Measurements from ENCODE around the gene TNFAIP1.
A peak's percentile ranks its signal among the peaks of the same experiment; 100 is the strongest.

The TNFAIP1 gene

DNA sequence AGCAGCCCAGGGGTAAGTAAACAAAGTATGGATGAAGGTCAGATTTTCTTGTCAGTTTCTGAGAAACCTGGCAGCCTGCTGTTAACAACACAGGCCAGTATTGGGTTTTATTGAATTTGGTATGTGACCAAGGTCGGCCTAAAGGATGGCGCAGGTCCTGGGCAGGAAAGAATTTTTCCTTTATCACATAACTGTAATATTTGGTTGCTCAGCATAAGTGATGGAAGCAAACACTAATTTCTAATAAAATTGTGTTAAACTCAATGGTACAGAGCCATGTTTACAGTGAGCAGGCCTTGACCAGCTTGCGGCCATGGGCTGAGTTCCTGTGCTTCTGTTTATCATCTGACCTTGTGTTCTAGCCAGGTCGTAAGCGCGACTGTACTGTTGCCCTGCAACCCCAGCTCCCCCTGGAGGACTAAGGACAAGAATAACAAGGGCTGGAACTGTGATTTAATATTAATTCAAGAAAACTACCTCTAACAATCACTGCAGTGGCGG is 11.2 kb downstream of the TNFAIP1 start:
- peak; percentile 41 for DNase-seq

DNA sequence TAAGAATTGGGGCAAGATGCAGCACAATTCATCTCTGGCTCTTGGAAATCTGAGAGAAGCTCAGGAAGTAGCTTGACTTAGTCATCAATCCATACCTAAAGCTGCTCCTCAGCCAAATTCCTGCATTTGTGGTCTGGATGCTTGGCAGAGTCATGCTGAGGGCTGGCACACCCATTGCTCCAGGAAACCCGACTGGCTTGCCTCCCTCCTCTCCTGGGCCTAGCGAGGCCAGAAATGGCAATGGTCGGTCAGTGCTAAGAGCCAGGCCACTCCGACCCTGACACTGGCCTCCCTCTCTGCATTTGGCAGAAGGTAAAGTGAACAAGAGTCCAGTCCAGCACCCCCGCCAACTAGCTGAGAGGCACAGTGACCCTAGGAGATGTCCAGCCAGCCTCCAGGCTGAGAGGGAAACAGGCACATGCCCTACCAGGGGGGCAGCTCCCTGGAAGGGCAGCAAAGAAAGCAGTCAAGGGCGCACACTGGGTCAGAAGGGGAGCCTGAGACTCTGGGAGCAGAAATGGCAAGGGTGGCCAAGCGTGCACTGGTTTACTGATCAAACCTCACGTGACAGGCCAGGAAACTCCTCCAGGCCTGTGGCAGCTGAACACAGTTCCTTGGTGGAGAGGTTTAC is 11.8 kb downstream of the TNFAIP1 start:
- no peak for DNase-seq

DNA sequence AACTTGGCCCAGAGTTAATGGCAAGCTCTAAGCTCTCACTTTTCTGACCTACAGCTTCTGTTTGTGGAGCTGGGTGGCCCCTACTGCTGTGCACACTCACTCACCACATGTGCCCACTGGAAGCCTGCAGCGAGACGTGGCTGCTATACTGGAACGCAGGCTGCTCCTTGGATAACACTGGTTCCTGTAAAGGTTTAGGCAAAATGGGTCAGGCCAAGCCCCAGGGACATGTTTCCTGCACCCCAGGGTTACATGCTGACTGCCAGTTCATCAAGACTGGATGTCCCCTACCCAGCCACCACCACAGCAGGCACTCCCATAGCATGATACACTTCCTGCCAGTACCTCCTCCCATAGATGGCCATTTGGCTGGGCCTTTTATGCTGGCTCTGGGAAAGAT is 13.4 kb downstream of the TNFAIP1 start:
- DNase-seq = no peak

GRCh38 chr17:28350271-28350670 is 14.7 kb downstream of the TNFAIP1 start:
- no peak for DNase-seq

DNA sequence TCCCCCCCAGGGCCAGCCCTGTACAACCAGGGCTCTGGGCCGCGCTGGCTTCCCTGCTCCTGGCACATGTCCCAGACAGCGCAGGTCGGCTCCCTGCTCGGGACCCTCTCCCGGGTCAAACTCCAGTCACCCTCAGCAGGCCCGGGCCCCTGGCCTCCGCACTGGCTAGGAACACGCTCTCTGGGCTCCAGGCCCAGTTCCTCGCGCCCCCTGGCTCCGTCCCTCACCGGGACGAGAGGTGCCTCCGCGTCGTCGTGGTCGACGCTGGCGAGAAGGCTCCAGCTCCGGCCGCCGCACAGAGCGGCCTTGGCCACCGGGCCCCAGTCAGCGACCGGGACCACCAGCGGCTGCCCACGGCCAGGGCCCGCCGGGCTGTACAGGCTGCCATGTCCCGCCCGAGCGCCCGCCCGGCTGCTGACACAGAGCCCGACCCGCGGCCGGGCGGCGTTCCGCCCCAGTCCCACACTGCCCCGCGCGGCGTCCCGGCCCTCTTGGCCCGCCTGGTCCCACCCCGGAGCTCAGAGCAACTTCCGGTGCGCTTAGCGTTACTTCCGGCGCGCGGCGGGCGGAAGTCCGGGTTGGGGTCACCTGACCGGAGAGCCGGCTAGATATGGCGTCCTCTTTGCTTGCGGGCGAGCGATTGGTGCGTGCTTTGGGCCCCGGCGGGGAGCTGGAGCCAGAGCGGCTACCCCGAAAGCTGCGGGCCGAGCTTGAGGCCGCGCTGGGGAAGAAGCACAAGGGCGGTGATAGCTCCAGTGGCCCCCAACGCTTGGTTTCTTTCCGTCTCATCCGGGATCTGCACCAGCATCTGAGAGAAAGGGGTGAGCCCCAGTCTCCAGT is 21.7 kb downstream of the TNFAIP1 start, which contains the start of gene POLDIP2:
Gene POLDIP2, minus strand, starts transcription at position 467 of the 840 bp plus-strand sequence. Its CDS starts 79 bp downstream, at position 388.
- peak; percentile 97 for DNase-seq

DNA sequence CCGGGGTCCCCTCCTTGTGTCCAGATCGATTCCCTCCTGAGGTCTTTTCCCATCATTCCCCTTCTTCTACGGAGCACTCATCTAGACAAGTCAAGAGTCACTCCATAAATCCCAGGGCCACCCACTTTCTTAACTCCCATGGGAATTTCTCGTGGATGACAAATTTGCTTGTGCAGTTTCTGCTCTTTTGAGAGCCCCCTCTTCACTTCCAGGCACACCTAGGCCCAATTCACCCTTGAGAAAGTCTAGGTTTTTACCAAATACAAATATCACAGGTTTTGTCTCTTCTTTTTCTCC is 22.3 kb downstream of the TNFAIP1 start:
- no peak for DNase-seq

GRCh38 chr17:28363186-28363585 is 27.6 kb downstream of the TNFAIP1 start:
- DNase-seq = no peak

GRCh38 chr17:28363776-28364650 is 28.5 kb downstream of the TNFAIP1 start:
- DNase-seq = no peak

GRCh38 chr17:28364665-28365363 is 29.3 kb downstream of the TNFAIP1 start, which contains the start of gene SEBOX:
Gene SEBOX (minus strand): TSS chr17:28365199. CDS start chr17:28365151, 48 bp downstream.
- no peak for DNase-seq

DNA sequence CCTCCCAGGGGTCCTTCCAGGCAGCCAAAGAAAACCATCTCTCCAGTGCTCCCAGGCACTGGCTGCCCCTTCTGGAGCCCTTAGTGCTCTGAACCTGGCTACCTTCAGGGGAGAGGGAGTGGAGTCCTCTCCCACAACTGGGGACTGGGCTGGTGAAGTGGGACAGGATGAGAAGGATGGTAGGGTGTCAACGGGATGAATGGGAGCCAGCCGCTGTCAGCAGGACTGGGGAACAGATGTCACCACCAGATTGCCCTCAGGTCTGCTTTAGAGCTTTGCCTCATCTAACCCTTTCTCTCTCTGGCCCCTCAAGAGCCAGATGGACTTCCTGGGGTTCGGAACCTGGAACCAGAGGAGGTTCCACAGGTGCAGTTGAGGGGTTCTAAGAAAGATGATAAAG is 29.9 kb downstream of the TNFAIP1 start:
- DNase-seq = no peak

DNA sequence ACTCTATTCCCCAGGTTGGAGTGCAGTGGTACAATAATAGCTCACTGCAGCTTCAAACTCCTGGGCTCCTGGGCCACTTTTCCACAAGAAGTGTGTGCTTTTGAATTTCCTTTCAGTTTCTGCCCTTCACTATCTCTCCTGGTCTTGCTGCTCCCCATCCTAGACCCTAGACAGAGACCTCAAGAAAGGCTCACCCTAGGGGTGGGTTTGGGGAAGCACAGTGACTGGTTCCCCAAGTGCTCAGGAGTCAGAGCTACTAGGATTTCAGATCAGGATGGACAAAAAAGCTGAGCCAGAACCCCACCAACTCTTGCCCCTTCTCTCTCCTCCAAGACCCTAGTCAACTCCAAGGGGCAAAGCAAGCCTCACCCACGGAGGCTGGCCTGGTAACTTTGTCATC is 31.0 kb downstream of the TNFAIP1 start:
- no peak for DNase-seq

DNA sequence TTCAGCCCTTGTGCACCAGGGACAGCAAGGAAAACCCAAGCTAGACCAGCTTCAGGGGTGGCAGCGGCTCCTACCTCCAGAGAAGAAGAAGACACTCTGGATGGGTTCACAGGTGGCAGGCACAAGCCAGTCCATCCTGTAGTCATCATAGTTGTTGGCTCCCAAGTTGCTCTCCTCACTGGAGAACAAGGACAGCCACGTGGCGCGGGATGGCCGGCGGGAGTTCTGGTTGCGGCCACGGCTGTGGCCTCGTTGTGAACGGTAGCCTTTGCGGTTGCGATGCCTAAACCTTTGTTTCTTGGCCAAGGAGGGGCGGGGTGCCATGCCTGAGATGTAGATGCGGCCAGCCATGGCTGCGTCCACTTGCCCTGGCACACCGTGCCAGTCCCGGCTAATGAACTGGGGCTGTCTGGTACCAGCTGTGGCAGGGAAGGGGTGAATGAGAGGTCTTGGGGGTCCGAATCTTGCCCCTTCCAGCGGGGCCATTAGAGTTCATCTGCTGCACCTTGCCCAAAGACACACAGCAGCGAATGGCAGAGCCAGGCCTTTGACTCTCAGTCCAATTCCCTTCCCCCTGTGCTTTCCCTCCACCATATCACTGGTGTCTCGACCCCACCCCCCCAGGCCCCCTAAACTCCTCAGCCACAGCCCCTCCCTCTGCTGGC is 32.2 kb downstream of the TNFAIP1 start:
- no peak for DNase-seq

- no peak for DNase-seq
Measured at GRCh38 chr17:28368306-28368831, 32.8 kb downstream of the TNFAIP1 start.

GRCh38 chr17:28368915-28369683 is 33.5 kb downstream of the TNFAIP1 start:
- no peak for DNase-seq

DNA sequence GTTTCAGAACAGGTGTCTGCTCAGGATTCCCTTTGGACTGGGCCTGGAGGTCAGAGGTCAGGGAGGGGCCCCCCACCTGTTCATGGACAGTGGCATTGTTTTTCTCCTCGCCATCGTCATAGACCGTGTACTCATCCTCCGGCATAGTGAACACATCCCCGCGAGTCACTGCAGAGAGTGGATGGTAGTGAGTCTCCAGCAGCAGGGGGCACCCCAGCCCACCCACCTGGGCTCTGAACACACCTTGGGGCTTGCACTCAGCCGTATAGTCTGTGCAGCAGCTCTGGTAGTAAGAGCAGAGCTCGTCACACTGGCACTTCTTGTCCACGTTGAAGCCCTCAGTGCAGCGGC is 34.1 kb downstream of the TNFAIP1 start:
- no peak for DNase-seq

DNA sequence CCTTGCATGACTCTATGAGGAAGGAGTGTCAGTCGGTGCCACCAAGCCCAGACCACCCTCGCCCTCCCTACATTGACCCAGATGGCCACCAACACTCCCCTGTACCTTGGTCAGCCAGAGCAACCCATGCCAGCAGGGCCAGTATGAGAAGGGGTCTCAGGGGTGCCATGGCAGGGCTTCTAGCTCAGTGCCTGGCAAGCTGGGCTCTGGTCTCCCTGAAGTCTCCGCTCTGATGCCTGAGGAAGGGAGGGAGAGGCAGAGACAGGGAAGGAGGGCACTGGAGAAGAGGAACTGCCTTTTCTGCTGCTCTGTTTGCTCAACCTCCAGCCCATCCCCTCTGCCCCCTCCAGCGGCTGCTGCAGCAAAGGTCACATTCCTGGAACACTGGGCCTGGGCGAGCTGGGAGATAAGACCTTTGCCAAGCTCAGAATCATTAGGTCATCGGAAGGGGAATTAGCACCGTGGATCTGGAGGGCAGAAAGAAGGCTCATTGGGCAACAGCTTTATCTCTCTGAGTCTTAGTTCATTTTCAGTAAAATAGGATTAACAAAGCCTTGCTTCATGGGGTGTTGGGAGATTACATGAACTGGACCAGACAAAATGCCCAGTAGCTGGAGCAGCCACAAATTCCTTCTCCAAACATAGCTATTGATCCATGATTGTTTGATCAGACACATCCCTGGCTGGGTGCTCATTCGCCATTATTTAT is 34.6 kb downstream of the TNFAIP1 start, which contains the start of gene VTN:
Gene VTN, minus strand, starts transcription at position 273 of the 709 bp plus-strand sequence. Its CDS starts 104 bp downstream, at position 169.
- peak; percentile 47 for DNase-seq

DNA sequence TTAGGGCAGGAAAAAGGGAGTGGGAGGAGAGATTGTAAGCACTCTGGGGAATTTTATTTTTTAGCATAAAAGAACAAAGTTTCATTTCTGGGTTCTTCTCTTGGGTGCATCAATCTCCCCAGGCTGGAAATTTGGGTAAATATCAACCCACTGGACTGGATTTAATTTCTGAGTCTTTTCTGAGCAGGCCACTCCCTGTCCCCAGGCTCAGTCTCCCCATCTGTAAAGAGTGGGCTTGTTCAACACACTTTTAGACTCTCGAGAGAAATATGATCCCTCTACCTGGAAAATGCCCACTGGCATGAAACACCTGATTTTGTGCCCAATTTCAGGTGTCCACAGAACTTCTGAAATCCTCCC is 35.2 kb downstream of the TNFAIP1 start:
- DNase-seq = no peak

DNA sequence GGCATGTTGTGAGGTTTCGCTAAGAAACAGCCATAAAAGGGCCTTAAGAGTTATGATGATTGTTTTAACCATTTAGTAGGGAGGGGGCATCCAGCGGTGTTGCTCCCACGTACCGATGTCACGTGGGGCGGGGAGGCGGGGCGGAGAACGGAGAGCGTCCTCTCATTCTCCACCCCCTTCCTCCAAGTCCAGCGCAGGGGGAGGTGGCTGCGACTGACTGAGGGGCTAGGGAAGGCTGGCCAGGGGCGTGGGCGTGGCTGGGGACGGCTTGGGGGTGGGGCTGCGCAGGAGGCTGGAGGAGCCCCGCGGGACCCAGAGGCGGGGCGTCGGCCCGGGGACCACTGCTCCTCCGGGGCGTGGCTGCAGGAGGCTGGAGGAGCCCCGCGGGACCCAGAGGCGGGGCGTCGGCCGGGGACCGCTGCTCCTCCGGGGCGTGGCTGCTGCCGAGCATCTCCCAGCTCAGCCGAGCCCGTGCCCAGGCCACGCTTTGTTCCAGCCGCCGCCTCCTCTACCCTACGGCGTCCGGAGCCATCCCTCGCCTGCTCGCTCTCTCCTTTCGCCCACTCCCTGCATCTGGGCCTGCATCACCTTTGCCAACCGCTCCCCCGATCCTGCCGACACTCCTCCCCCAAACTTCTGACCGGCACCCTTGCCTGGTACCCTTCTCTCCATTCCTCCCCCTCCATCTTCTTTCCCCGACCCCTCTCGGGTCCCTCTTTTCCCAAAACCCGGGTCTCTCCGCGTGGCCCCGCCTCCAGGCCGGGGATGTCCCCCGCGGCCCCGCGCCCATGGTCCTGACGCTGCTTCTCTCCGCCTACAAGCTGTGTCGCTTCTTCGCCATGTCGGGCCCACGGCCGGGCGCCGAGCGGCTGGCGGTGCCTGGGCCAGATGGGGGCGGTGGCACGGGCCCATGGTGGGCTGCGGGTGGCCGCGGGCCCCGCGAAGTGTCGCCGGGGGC is 36.0 kb downstream of the TNFAIP1 start, which contains the start of gene SARM1:
Gene SARM1, plus strand, starts transcription at position 450 of the 958 bp plus-strand sequence. Its CDS starts 339 bp downstream, at position 789.
- DNase-seq = peak; percentile 72

Data from hematopoietic multipotent progenitor cell treated with erythropoietin and hydrocortisone succinate and interleukin-3 and kit ligand, for 6 days (in vitro differentiated cells).